Smooth muscle cell (in vitro differentiated cells): Measurements from ENCODE around the gene MSI2. TPM values are rescaled to one million over a fixed set of nuclear protein-coding genes. Genes with fewer than 3 reads are reported as not detected.

Source experiments
- DNase-seq: peaks from one replicate; lab custom pipeline; 2025; ENCODE audit not compliant: unreplicated experiment; lab: John Stamatoyannopoulos, UW
- H2AFZ ChIP-seq: fragments of 200-600 bp; sonication (generic); 2 replicates; pipeline ENCODE4 v1.6.0; 2016; ENCODE audit warnings: antibody characterized with exemption, low read depth, mild to moderate bottlenecking
- H3F3A ChIP-seq: fragments of 200-600 bp; sonication (generic); 2 replicates; pipeline ENCODE4 v1.6.0; 2017; ENCODE audit warnings: antibody characterized with exemption, low read depth
- H3K27ac ChIP-seq: fragments of 200-600 bp; sonication (generic); 2 replicates; pipeline ENCODE4 v1.5.1; 2016; ENCODE audit warnings: low read depth, mild to moderate bottlenecking
- H3K27me3 ChIP-seq: fragments of 200-600 bp; sonication (generic); 2 replicates; pipeline ENCODE4 v1.6.1; 2016; ENCODE audit warnings: low read depth, mild to moderate bottlenecking
- H3K36me3 ChIP-seq: fragments of 200-600 bp; sonication (generic); 2 replicates; pipeline ENCODE4 v1.5.1; 2016; ENCODE audit warnings: low read depth
- H3K4me1 ChIP-seq: fragments of 200-600 bp; sonication (generic); 2 replicates; pipeline ENCODE4 v1.5.1; 2016; ENCODE audit warnings: low read depth
- H3K4me2 ChIP-seq: fragments of 200-600 bp; sonication (generic); 2 replicates; pipeline ENCODE4 v1.6.0; 2016; ENCODE audit warnings: mild to moderate bottlenecking
- H3K4me3 ChIP-seq: fragments of 200-600 bp; sonication (generic); 2 replicates; pipeline ENCODE4 v1.5.1; 2016; ENCODE audit warnings: mild to moderate bottlenecking
- H3K79me2 ChIP-seq: fragments of 200-600 bp; sonication (generic); 2 replicates; pipeline ENCODE4 v1.6.0; 2016; ENCODE audit warnings: low read depth, mild to moderate bottlenecking
- H3K9ac ChIP-seq: fragments of 200-600 bp; sonication (generic); 2 replicates; pipeline ENCODE4 v1.6.0; 2016; ENCODE audit warnings: low read depth
- H3K9me3 ChIP-seq: fragments of 200-600 bp; sonication (generic); replicated peaks from 2 replicates; pipeline ENCODE4 v1.5.1; 2016; ENCODE audit warnings: low read depth
- H4K20me1 ChIP-seq: fragments of 200-600 bp; sonication (generic); 2 replicates; pipeline ENCODE4 v1.6.0; 2016; ENCODE audit warnings: low read depth
- CTCF ChIP-seq: fragments of 200-600 bp; sonication (generic); IDR thresholded peaks from 2 replicates; pipeline ENCODE4 v1.5.1; 2017; ENCODE audit warnings: borderline replicate concordance, mild to moderate bottlenecking, antibody characterized with exemption; ENCODE audit not compliant: insufficient read depth, poor library complexity, severe bottlenecking
- WGBS: methylation state at CpG from one replicate; pipeline ENCODE4 v1.1.7; 2016; ENCODE audit warnings: low lambda C conversion rate; 5-methylcytosine and 5-hydroxymethylcytosine counted together
- polyA plus RNA-seq: library from polyadenylated mRNA; unstranded; fragments of >200 nt; fragmentation: Nextera tagmentation; extraction: Ambion mirVana; gene quantifications from 2 replicates; pipeline ENCODE4 v1.2.1, GENCODE V29; 2016
- total RNA-seq: library from RNA; depleted of rRNA; stranded (reverse); fragments of >200 nt; gene quantifications from 2 replicates; pipeline ENCODE4 v1.2.3, GENCODE V29; 2014

MSI2 gene
- total and polyA plus RNA-seq, 2 experiments from 2014 or later: 5.7 to 36.5 TPM

- no peak for DNase-seq
- 96% methylated on average over 3 of the region's 3 CpGs for WGBS
These were observed 256.4 kb downstream of the MSI2 start for GRCh38 chr17:57512691-57513090.

DNA sequence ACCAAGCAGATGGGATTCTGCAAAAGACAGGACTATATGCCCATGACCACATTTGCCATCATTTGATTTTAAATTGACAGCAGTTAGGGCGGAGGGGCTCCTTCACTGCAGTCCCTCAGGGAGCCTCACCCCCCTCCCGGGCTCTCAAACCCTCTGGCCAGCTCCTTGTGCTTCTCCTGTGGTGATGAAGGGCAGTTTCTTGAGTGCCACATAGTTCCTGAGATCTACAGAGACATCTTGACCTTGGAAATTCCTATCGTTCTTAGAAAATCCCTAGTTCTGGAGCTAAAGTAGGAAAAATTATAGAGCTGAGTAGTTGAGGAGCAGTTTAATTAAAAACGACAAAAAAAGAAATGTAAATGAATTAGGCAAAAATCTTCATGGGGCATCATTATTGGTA is 257.2 kb downstream of the MSI2 start:
- Histone ChIP-seq H3K27me3 (no peaks in the 10 kb centered on the region), H4K20me1 (no peaks in the 10 kb centered on the region), H3K79me2 (peaks cover 21% of the 10 kb centered on the region), H3K27ac (no peak overlapping the region), H3K4me1 (peaks cover 35% of the 10 kb centered on the region), H3K9ac (no peak overlapping the region), H3K9me3 (no peaks in the 10 kb centered on the region), H2AFZ (no peak overlapping the region), H3F3A (peaks cover 27% of the 10 kb centered on the region), H3K36me3 (no peaks in the 10 kb centered on the region), H3K4me3 (no peak overlapping the region), H3K4me2 (no peak overlapping the region)
- TF ChIP-seq CTCF: no peak
- 79% methylated on average over 4 of the region's 4 CpGs for WGBS
- DNase-seq: no peak

More at GRCh38 chr17:57512691-57513090, 256.4 kb downstream of the MSI2 start:
- H3K27ac ChIP-seq: no peak overlapping the region
- no peaks in the 10 kb centered on the region for H3K27me3 ChIP-seq
- H3K4me2 ChIP-seq: no peak overlapping the region
- no peak overlapping the region for H3K9ac ChIP-seq
- no peak for TF ChIP-seq CTCF
- no peaks in the 10 kb centered on the region for H3K9me3 ChIP-seq
- H3K4me3 ChIP-seq: no peak overlapping the region
- peaks cover 21% of the 10 kb centered on the region for H3K79me2 ChIP-seq
- no peaks in the 10 kb centered on the region for H4K20me1 ChIP-seq
- peaks cover 31% of the 10 kb centered on the region for H3F3A ChIP-seq
- H2AFZ ChIP-seq: no peak overlapping the region
- no peaks in the 10 kb centered on the region for H3K36me3 ChIP-seq
- H3K4me1 ChIP-seq: peaks cover 32% of the 10 kb centered on the region

DNA sequence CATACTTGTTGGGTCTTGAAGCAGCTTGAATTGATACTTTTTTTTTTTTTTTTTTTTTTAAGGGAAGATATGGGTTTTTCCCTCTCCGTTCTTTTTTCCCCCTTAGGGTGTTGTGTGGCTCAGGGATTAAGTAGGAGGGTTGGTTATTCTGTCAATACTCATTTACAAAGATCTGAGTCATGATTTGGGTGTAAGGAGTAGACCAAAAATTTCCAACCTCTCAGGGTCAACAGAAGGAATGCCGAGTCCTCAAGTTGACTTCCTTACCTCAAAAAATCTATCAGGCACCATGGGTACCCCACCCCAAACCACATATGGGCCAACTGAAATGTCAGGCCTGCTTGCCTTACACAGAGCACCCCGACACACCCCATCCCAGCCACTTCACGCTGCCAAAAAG is 258.3 kb downstream of the MSI2 start:
- H3K4me2 ChIP-seq: no peak overlapping the region
- no peaks in the 10 kb centered on the region for H3K36me3 ChIP-seq
- H3K27me3 ChIP-seq: no peaks in the 10 kb centered on the region
- H3K9ac ChIP-seq: no peak overlapping the region
- H2AFZ ChIP-seq: no peak overlapping the region
- H3K4me3 ChIP-seq: no peak overlapping the region
- peaks cover 19% of the 10 kb centered on the region for H3K79me2 ChIP-seq
- H4K20me1 ChIP-seq: peaks cover 5% of the 10 kb centered on the region
- H3K27ac ChIP-seq: no peak overlapping the region
- no peak for TF ChIP-seq CTCF
- H3F3A ChIP-seq: peaks cover 28% of the 10 kb centered on the region
- H3K4me1 ChIP-seq: peaks cover 43% of the 10 kb centered on the region
- WGBS: 85% methylated on average over 4 of the region's 4 CpGs
- no peaks in the 10 kb centered on the region for H3K9me3 ChIP-seq
- no peak for DNase-seq

GRCh38 chr17:57515662-57516211 is 259.4 kb downstream of the MSI2 start:
- no peak for TF ChIP-seq CTCF
- H3K79me2 ChIP-seq: peaks cover 10% of the 10 kb centered on the region
- DNase-seq: no peak

More at GRCh38 chr17:57515662-57516211, 259.4 kb downstream of the MSI2 start:
- peaks cover 23% of the 10 kb centered on the region for H3F3A ChIP-seq
- H3K4me1 ChIP-seq: peaks cover 45% of the 10 kb centered on the region
- H3K4me2 ChIP-seq: no peak overlapping the region
- H3K36me3 ChIP-seq: no peaks in the 10 kb centered on the region
- no peak overlapping the region for H3K27ac ChIP-seq
- H3K9me3 ChIP-seq: no peaks in the 10 kb centered on the region
- no peak overlapping the region for H3K4me3 ChIP-seq
- peaks cover 5% of the 10 kb centered on the region for H4K20me1 ChIP-seq
- H2AFZ ChIP-seq: no peak overlapping the region
- 97% methylated on average over 1 of the region's 1 CpG for WGBS
- H3K9ac ChIP-seq: no peak overlapping the region
- no peaks in the 10 kb centered on the region for H3K27me3 ChIP-seq
